Measurements from ENCODE around the gene ARMC5.

- TF ChIP-seq POLR2AphosphoS5 (IDR thresholded peaks at IDR 0.05) (no peak), CTCF (IDR thresholded peaks at IDR 0.05; ENCODE audit: poor library complexity, severe bottlenecking) (no peak)
These were observed 5.8 kb upstream of the ARMC5 start for GRCh38 chr16:31453255-31454204.

All from neural cell (in vitro differentiated cells).